ENCODE measurements around the gene TSPAN6. TPM values are rescaled to one million over a fixed set of nuclear protein-coding genes. Genes with fewer than 3 reads are reported as not detected.
A peak's percentile ranks its signal among the peaks of the same experiment; 100 is the strongest.

Gene TSPAN6
- total and polyA plus RNA-seq, 5 experiments from 2014 or later = 1.9 to 5.6 (median 3.2) TPM

DNA sequence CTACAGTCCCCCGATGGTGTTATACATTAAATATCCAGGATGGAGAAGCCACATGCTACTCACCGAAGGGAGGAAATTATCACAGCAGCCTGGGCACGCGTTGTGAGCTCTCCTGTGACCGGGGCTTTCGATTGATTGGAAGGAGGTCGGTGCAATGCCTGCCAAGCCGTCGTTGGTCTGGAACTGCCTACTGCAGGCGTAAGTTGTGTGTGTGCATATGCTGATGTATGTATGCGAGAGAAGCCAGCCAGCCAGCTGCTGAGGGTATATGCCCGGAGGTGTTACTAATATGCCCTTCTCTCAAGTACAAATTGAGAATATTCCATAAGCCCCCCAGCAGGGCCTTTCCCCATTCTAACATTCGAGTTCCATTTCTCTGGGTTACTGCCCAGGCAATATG lies 25.6 kb upstream of the TSPAN6 start:
- H3K9me3 Mint-ChIP-seq = peaks cover 0 to 2% (median 0%) of the 10 kb centered on the region in 9 donors
- no peak for ATAC-seq

DNA sequence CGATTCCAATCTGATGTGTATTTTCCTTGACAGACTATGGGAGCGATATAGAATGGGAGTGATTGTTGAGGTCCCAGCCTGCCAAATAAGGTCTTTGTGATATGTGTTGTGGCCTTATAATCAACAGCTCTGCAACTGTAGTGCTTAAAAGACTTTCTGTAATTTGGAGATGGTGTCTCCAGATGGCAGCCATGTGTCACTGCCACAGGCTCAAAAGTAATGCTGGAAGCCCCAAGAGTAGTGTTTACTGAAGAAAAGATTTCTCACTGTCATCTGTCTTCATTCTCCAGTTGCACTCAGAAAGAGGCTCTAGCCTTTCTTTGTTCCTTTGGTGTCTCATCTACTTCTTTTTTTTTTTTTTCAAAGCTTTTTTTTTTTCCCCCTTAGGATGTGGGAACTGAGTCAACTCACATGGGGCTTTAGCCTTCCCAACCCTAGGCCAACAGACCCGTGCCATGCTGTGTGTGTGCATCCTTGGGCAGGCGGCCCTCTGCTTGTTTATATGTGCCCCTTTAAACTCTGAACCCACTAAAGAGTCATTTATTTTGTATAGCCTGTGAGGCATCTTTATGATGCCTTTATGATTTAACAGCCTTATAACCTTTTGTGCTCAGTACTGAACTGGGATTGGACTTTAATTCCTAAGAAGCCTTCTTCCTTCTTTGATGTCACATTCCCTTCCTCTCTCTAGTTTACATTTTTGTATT lies 23.0 kb upstream of the TSPAN6 start:
- POLR2A ChIA-PET = no interaction called here
- peaks cover 3 to 12% (median 8%) of the 10 kb centered on the region in 5 donors for H3K27me3 Mint-ChIP-seq
- no peaks in the 10 kb centered on the region for H3K36me3 Mint-ChIP-seq
- ATAC-seq (no peak), DNase-seq (no peak)
- no peaks in the 10 kb centered on the region for H3K4me1 Mint-ChIP-seq
- peaks cover 0 to 2% (median 0%) of the 10 kb centered on the region in 9 donors for H3K9me3 Mint-ChIP-seq
- no peak overlapping the region for H3K4me3 Mint-ChIP-seq
- no peak overlapping the region for H3K27ac Mint-ChIP-seq

More for the DNA sequence above, 25.6 kb upstream of the TSPAN6 start:
- Mint-ChIP-seq H3K27me3 (peaks cover 3 to 21% (median 8%) of the 10 kb centered on the region in 5 donors), H3K27ac (peak overlapping the region in 1 of 10 donors; percentile 29), H3K4me1 (no peaks in the 10 kb centered on the region), H3K4me3 (no peak overlapping the region), H3K36me3 (no peaks in the 10 kb centered on the region)
- DNase-seq = no peak
- POLR2A ChIA-PET = interaction anchor here (0.6 kb wide), 1 partner anchor 13 kb away, joined by 3 read pairs; no protein-coding TSS in a partner anchor

DNA sequence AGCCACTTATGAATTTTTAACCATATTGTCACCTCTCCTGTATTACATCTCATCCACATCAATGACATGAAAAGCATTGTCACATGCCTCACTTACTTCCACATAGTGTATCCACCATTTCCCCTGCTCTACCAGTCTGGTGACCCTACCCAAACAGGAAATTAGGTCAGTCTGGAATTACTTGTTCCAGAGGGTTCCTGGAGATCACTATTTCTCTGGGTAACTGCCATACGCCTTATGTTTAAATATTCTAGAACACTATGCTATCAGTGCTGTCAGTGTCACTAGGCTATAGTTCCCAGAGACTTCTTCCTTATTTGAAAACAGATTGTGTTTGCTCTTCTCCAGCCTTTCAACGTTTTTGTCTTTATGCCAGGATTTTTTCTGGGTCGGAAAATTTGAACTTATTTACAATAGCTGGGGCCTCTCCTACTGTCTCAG lies 22.4 kb upstream of the TSPAN6 start:
- Mint-ChIP-seq H3K27me3 (peaks cover 3 to 12% (median 8%) of the 10 kb centered on the region in 5 donors), H3K4me1 (no peaks in the 10 kb centered on the region), H3K9me3 (peaks cover 0 to 2% (median 0%) of the 10 kb centered on the region in 9 donors), H3K27ac (no peak overlapping the region), H3K36me3 (no peaks in the 10 kb centered on the region), H3K4me3 (no peak overlapping the region)
- ATAC-seq (no peak), DNase-seq (no peak)
- POLR2A ChIA-PET = no interaction called here

DNA sequence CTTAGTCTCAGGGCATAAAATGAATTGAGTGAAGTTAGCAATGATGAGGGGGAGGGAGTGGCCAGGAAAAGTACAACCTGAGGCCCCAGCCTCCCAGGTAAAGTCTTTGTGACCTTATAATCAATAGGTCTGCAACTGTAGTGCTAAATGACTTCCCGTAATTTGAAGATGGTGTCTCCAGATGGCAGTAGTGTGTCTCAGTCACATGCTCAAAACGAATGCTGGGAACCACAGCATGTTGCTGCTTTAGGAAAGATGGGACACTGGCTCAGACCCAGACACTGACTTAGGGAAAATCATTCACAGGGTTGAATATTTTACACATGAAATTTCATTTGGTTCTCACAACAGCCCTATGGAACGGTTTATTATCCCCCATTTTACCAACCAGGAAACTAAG lies 17.7 kb upstream of the TSPAN6 start:
- Mint-ChIP-seq H3K36me3 (no peaks in the 10 kb centered on the region), H3K4me1 (no peaks in the 10 kb centered on the region), H3K27ac (no peak overlapping the region), H3K9me3 (peaks cover 0 to 2% (median 0%) of the 10 kb centered on the region in 9 donors), H3K27me3 (peaks cover 0 to 10% (median 3%) of the 10 kb centered on the region in 5 donors), H3K4me3 (no peak overlapping the region)
- no peak for ATAC-seq
- POLR2A ChIA-PET = no interaction called here
- DNase-seq = no peak

DNA sequence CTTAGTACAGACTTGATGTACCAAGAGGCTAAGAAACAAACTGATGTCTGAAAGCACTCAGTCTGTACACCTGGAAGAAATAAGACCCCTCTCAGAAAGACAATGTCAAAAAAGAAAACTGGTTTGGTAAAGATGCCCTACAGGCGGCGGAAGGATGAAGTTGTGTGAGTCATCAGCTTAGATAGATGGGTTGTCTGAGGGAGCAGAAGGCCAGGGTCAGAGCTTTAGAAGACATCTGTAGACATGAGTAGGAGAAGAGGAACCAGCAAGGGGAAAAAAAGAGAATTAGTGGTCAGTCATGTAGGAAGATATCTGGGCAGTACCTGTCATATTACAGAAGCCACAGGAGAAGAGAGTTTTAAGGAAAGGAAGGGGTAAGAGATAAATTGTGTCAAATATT lies 15.7 kb upstream of the TSPAN6 start:
- H3K4me1 Mint-ChIP-seq = no peaks in the 10 kb centered on the region
- no peak overlapping the region for H3K4me3 Mint-ChIP-seq
- H3K36me3 Mint-ChIP-seq = no peaks in the 10 kb centered on the region
- ATAC-seq (no peak), DNase-seq (no peak)
- POLR2A ChIA-PET = no interaction called here
- H3K27ac Mint-ChIP-seq = no peak overlapping the region
- H3K9me3 Mint-ChIP-seq = no peaks in the 10 kb centered on the region
- peaks cover 0 to 6% (median 4%) of the 10 kb centered on the region in 5 donors for H3K27me3 Mint-ChIP-seq

DNA sequence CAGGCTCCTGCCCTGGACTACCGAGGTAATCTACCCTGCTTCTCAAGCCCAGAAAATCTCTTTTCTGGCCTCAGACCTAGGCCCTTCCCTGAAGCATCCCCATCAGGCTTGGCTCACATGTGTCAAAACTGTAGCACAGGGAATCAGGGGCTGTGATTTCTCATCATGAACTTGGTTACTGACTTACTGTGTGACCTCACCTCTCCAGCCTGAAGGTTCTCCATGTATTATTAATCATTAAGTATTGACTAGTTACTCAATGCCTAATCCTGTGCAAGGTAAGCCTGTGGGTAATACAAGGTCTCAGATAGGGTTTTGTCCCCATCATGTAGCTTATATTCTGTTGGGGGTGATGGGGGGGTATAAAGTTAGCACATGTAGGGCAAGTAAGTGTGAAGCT lies 14.2 kb upstream of the TSPAN6 start:
- POLR2A ChIA-PET = no interaction called here
- no peak overlapping the region for H3K4me3 Mint-ChIP-seq
- H3K27me3 Mint-ChIP-seq = peaks cover 0 to 7% (median 4%) of the 10 kb centered on the region in 5 donors
- ATAC-seq = no peak
- no peak overlapping the region for H3K27ac Mint-ChIP-seq
- no peaks in the 10 kb centered on the region for H3K36me3 Mint-ChIP-seq
- no peaks in the 10 kb centered on the region for H3K4me1 Mint-ChIP-seq
- no peak for DNase-seq
- H3K9me3 Mint-ChIP-seq = peaks cover 0 to 2% (median 0%) of the 10 kb centered on the region in 9 donors

- H3K27ac Mint-ChIP-seq = no peak overlapping the region
- no peak overlapping the region for H3K4me3 Mint-ChIP-seq
- POLR2A ChIA-PET = no interaction called here
- peaks cover 0 to 13% (median 7%) of the 10 kb centered on the region in 5 donors for H3K27me3 Mint-ChIP-seq
- ATAC-seq = no peak
- H3K4me1 Mint-ChIP-seq = no peaks in the 10 kb centered on the region
- no peaks in the 10 kb centered on the region for H3K36me3 Mint-ChIP-seq
- no peak for DNase-seq
- H3K9me3 Mint-ChIP-seq = peaks cover 0 to 2% (median 0%) of the 10 kb centered on the region in 9 donors
These were observed 13.1 kb upstream of the TSPAN6 start for GRCh38 chrX:100649550-100650356.

DNA sequence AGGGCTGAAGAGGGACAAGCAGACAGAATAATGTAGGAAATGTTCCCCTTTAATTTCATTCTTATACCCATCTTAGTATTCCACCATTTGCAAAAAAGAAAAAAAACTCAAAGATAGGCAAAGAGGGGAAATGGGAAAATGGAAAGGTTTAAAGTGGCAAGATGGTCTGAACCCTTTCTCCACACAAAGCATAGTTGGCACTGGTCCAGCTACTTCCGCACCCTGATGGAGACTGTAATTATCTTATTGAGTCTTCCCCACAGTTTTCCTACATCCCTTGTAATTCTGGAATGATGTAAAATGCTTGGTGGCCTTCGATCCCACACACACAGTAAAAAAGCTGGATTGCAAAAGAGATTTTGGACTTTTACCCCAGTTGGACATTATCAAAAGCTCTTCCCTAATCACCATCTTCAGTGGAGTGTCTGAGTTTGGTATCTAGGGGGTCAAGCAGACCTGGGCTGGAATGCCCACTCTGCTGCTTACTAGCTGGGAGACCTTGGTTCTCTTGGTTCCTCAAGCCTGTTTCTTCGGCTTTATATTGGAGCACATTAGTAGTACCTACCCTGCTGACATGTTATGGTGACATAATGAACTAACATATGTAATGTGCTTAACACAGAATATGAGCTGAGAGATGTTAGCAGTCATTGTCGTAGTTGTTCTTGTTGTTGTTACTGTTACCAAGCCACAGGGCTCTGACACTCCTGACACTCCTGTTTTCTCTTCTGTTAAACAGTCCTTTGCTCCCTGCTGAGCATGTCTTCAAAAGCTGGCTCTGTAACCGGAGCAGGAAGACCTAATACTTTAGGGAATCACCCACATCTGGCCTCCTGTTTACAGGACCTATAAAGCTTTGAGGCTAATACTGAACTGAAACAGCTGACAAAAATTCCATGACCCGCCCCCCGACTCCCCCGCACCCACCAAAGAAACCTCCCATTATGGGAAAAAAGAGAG lies 12.1 kb upstream of the TSPAN6 start:
- peak overlapping the region in 1 of 10 donors; percentile 17 for H3K27ac Mint-ChIP-seq
- DNase-seq (no peak), ATAC-seq (no peak)
- peaks cover 0 to 2% (median 0%) of the 10 kb centered on the region in 9 donors for H3K9me3 Mint-ChIP-seq
- POLR2A ChIA-PET = no interaction called here
- no peak overlapping the region for H3K4me3 Mint-ChIP-seq
- no peaks in the 10 kb centered on the region for H3K4me1 Mint-ChIP-seq
- H3K27me3 Mint-ChIP-seq = peaks cover 0 to 16% (median 13%) of the 10 kb centered on the region in 5 donors
- no peaks in the 10 kb centered on the region for H3K36me3 Mint-ChIP-seq

DNA sequence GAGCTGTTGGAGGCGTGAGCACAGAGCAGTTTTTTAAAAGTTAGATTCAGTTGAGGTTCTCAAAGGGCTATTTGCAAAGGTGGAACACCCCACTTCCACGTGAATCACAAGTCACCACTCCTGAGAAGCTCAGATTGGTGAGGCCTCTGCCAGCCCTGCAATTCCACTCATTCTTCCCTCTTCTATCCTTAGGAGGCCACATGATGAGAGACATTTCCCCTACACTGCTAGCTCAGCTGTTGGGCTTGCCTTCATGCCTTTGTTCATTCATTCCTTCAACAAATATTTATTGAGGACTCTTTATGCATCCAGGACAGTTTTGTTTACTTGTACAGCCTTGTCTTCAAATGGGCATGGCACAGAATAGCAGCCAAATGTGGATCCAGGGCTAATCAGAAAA lies 11.1 kb upstream of the TSPAN6 start:
- ATAC-seq = no peak
- Mint-ChIP-seq H3K27ac (no peak overlapping the region), H3K4me3 (no peak overlapping the region), H3K4me1 (no peaks in the 10 kb centered on the region), H3K27me3 (peaks cover 0 to 16% (median 9%) of the 10 kb centered on the region in 5 donors), H3K9me3 (peaks cover 0 to 2% (median 0%) of the 10 kb centered on the region in 9 donors), H3K36me3 (no peaks in the 10 kb centered on the region)
- POLR2A ChIA-PET = no interaction called here
- no peak for DNase-seq

GRCh38 chrX:100647095-100647494 lies 10.5 kb upstream of the TSPAN6 start:
- peaks cover 0 to 2% (median 0%) of the 10 kb centered on the region in 9 donors for H3K9me3 Mint-ChIP-seq

DNA sequence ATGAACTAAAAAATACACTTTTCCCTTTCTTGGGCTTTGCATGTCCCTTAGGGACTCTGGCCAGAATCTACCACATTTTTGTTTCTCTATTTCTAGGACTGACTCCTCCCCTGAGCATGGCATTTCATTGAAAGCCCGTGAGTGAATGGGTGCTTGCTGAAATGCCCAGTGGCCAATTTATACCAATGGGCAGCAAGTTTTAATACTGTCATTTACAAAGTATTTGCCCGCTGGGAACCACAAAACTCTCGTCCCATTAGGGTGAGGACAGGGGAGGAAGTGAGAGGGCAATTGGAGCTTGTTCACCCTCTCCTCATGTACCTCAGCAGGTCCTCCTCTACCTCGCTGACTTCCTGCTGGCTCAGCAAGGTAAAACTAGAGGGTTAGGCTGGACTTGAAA lies 8.5 kb upstream of the TSPAN6 start:
- DNase-seq = no peak
- Mint-ChIP-seq H3K27ac (no peak overlapping the region), H3K4me3 (no peak overlapping the region), H3K27me3 (peaks cover 0 to 32% (median 22%) of the 10 kb centered on the region in 5 donors), H3K4me1 (no peaks in the 10 kb centered on the region), H3K36me3 (no peaks in the 10 kb centered on the region), H3K9me3 (peaks cover 0 to 8% (median 0%) of the 10 kb centered on the region in 9 donors)
- POLR2A ChIA-PET = no interaction called here
- ATAC-seq = no peak

More at GRCh38 chrX:100647095-100647494, 10.5 kb upstream of the TSPAN6 start:
- no peak overlapping the region for H3K4me3 Mint-ChIP-seq
- no peaks in the 10 kb centered on the region for H3K4me1 Mint-ChIP-seq
- POLR2A ChIA-PET = no interaction called here
- DNase-seq (no peak), ATAC-seq (no peak)
- H3K36me3 Mint-ChIP-seq = no peaks in the 10 kb centered on the region
- H3K27ac Mint-ChIP-seq = no peak overlapping the region
- peaks cover 0 to 16% (median 14%) of the 10 kb centered on the region in 5 donors for H3K27me3 Mint-ChIP-seq
